NCI-H2081 (cell line): ENCODE measurements around the gene DHRS12.

Source experiments
- DNase-seq, 2 experiments: peaks; one replicate each; lab custom pipeline; 2025; lab: John Stamatoyannopoulos, UW

Gene DHRS12

GRCh38 chr13:51807041-51807440 is 3.1 kb upstream of the DHRS12 start:
- no peak for DNase-seq

DNA sequence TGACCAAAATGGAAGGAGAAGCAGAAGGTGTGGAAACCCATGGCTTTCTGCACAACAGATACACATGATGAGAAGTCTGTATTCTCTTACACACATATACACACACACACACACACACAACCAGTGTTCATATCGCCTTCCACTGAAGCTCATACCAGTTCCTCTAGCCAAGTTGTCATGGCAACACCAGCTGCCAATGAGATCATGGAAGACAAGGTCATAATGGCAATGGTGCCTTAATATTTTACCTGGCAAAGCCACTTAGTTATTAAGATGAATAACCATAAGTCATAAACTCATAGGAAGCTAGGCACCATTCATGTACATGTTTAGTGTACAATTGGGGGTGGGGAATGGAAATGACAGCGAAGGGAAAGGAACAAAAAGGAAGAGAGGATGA is 2.6 kb upstream of the DHRS12 start:
- peak in 1 of 2 experiments; percentile 21 for DNase-seq

DNA sequence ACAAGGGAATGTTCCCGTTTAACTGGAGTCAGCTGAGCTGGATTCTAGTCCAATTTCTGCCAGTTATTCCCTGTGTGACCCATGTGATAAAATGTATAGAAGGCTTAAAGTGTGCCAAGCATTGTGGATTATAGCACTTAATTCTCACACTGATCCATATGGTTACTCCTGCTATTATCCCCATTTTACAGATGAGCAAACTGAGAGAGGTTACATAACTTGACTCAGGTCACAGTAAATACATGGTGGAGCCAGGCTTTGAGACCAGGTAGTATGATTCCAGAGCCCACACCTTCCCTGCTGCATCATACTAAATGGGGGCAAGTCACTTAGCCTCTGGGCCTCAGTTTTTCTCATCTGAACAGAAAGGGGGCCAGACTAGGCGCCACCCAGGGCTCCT is 2.0 kb upstream of the DHRS12 start:
- DNase-seq = no peak

DNA sequence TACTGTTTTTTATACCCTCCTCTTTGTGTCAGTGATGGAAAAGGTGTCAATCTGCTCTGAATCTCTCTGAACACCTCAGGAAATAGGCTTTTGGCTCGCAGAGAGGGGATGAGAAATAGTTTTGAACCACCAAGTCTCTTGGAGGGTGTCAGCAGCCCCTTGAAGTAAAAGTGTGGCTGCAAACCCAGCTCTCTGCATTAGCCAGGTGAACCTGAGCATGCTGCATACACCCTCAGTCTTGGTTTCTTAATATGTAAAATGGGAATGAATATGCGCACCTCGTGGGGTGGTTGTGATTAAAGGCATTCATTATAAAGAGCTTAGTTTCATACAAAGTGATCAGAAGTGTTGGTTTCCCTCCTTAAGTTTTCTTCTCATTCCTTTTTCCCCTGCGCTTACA is 1.4 kb upstream of the DHRS12 start:
- DNase-seq = no peak

DNA sequence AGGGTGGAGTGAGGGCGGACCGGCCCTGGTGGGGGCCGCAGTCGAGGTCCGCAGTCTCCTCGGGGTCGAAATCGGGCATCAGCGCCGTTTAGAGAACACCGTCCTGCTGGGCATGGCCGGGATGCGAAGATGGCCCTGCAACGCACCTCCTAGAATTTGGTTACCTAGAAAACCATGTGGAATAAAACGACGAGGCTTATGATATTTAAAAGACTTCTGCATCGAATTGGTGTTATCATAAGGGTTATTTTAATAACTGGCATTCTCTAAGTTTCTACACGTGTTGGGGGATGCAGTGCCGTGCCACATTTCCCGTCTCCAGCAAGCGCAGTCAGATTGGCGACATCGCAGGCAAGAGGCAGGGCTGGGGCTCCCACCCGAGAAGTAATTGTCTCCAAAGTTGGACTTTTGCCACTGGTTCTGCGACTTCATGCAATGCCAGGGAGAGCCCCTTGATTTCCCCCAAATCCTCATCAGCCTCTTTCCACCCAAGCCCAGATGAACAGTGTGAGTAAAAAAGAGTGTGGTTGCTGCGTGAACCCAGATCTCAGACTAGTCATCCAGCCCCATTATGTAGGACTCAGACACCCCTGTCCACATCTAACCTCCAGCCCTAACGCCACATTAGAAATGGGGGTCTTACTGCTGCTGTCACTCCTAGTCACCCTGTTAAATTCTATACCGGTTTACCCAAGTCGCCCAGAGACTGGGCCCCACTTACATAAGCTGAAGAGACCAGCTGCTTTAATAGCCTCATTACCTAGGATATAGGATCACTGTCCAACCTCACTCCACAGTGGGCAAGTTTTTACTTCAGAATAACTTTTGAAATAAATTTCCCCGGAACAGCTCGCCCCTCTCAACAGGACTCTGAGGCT is 571 bp upstream of the DHRS12 start:
- no peak for DNase-seq

GRCh38 chr13:51802631-51803418 is 1.1 kb downstream of the DHRS12 start:
- DNase-seq = peak; percentile 13 to 43

DNA sequence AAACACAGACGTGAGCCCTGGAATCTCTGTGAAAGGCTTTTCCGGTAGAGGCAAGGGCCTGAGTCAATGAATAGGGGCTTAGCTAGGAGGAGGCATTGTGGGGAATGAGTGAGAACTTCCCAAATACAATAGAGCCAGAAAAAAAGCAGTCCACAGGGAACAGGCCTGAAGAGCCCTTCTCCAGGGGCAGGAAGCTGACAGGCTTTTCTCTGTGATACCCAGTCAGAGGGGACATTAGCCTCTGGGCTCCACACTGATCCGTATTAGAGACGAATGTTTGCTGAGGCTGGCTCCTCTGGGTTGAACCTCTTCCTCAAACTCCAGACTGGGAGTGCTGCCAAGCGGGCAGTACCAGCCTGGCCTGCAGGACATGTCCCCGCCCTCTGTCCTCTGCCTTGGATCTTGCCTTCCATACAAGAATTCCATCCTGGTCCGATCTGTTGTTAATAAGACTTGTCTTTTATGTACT is 2.3 kb downstream of the DHRS12 start:
- DNase-seq = peak in 1 of 2 experiments; percentile 41

GRCh38 chr13:51800486-51800885 is 3.5 kb downstream of the DHRS12 start:
- no peak for DNase-seq

GRCh38 chr13:51799261-51799660 is 4.7 kb downstream of the DHRS12 start:
- no peak for DNase-seq

GRCh38 chr13:51797664-51798488 is 6.1 kb downstream of the DHRS12 start:
- DNase-seq = peak; percentile 71 to 83

GRCh38 chr13:51796546-51796945 is 7.4 kb downstream of the DHRS12 start:
- no peak for DNase-seq

DNA sequence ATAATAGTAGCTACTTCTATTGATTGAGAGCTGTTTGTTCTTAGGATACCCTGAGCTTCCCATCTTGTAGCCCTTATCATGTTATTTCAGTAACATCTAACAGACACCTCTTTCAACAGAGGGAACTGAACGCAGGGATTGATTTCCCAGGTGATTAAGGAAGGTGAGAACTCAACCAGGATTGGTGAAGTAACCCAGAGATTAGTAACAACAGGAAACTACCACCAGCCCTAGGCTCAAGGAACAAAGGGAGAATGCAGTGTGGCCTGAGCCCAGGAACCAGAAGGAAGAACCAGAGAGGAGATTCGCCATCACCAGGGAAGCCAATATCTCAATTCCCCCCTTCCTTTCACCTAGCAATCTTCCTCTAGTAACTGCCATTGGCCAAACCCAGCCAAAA is 8.5 kb downstream of the DHRS12 start:
- no peak for DNase-seq

GRCh38 chr13:51794964-51795363 is 9.0 kb downstream of the DHRS12 start:
- DNase-seq = no peak

GRCh38 chr13:51793570-51794271 is 10.2 kb downstream of the DHRS12 start:
- no peak for DNase-seq

DNA sequence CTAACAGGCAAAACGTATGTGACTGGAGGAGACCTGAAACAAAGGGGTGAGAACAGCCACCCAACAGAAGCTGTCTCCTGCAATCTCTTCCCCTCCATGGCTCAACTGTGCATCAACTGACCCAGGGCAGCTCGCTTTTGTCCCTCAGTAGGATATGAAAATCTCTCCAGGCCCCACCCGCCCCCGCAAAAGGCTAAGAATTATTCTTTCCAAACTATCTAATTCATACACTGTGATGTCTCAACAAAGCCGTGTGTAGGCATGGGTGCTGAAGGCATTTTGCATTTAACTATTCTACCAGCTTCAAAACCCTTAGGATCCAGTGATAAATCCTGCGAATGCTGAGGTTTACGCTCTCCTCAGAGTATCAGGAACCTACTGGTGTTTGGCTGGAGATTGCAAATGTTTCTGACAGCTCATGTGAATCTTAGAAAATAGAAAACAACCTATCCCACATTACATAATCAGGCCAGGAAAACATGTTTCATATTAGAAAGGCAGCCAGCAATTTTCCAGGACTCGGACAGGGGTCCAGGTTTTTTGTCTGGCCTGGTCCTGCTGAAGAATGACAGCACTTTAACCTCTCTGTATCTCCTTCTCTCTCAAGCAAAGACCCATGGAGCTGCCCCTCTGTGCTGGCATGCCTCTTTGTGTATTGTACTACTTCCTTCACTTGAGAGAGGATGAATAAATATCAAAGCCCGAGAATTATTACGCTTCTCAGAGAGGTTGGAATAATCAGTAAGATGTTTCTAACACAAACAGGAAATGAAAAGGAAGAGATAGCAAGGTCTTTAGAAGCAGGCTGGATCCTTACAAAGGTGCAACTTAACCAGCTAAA is 17.3 kb downstream of the DHRS12 start:
- no peak for DNase-seq

- DNase-seq = peak; percentile 49 to 78
Observed at GRCh38 chr13:51785712-51786424, 18.1 kb downstream of the DHRS12 start.

GRCh38 chr13:51784097-51784496 is 19.9 kb downstream of the DHRS12 start:
- DNase-seq = no peak

GRCh38 chr13:51783428-51784094 is 20.4 kb downstream of the DHRS12 start:
- no peak for DNase-seq

DNA sequence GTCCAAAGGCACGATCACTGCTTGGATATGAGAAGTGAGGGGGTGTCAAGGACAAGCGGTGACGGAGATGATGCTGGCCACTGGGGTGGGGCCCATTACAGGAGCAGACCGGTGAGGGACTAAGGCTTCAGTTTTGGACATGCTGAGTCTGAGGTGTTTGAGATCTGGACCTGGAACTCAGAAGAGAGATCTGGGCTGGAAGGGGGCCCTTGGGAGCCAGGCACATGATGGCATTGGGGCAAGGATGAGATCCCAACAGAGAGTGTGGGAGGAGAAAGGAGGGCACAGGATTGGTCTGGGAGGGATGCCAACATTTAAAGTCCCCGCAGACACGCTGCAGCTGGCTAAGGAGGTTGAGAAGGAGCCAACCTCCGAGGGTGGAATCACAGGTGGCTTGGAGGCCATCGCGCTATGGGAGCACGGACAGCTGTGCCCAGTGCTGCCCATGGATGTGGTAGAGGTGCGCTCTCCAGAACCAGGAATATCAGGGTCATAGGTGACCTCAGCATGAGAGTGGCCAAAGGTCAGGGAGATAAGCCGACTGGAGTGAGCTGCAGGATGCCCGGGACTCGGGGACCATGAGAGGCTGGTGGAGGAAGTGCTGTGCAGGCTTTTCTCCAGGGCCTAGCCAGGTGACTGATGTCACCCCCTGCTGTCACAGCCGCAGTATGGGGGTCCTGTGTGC is 21.8 kb downstream of the DHRS12 start:
- no peak for DNase-seq
